Germinal center (tissue), 1 donor: ENCODE results near the gene DLL1.

Experiments
- DNase-seq: peaks from one replicate; pipeline ENCODE4 v3.0.0; 2012; ENCODE audit warnings: mixed read lengths, low spot score

DLL1 gene

DNA sequence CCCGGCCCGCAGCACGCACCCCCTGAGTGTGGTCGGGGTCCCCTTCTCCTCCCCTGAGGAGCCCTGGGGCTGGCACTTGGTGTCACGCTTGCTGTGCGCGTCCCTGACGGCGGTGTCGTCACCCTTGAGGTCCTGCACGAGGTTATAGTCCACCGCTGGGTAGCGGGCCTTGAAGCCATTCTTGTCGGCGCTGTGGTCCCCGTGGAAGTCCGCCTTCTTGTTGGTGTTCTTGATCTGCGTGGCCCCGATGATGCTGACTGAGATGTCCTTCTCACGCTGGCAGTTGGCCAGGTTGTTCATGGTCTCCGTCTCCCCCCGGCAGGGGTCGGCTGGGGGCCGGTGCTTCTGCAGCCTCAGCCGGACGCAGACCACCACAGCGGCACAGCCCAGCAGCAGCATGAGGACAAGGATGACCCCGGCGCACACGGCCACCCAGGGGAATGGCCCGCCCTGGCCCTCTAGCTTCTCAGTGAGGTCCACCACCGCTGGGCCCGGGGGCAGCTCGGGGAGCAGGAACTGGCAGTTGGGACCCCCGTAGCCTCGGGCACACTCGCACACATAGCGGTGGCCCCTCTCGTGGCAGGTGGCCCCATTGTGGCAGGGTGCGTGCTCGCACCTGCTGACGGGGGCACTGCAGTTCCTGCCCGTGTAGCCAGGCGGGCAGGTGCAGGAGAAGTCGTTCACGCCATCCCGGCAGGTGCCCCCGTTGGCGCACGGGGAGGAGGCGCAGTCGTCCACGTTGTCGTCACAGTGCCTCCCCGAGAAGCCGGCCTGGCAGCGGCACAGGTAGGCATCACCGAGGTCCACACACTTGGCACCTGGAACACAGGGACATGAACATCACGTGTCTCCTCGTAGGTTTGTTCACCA, 7.4 kb downstream of the DLL1 start:
- no peak for DNase-seq

DNA sequence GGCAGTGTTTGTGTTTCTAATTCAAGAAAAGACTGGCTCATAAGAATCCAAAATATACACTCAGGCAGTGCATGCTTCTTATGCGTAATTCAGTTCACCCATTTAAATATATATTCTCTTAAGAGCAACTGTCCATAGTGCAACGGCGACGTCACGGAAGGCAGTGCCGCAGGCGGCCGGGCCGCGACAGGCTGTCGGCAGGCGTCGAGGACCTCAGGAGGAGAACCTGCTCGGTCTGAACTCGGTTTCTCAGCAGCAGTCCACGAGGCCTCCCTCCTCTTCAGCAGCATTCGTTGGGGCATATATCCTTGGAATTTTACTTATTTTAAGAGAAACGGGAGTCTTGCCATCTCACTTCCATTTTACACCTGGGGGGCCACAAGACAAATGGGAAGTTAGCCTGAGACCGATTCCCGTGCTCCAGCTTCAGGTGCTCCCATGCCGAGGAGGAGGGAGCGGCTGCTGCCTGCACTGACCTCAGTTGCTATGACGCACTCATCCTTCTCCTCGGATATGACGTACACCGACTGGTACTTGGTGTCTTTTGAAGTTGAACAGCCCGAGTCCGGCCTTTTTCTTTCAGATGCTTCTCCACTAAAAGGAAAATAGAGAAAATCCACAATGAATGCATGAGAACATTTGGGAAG, 8.2 kb downstream of the DLL1 start:
- no peak for DNase-seq

DNA sequence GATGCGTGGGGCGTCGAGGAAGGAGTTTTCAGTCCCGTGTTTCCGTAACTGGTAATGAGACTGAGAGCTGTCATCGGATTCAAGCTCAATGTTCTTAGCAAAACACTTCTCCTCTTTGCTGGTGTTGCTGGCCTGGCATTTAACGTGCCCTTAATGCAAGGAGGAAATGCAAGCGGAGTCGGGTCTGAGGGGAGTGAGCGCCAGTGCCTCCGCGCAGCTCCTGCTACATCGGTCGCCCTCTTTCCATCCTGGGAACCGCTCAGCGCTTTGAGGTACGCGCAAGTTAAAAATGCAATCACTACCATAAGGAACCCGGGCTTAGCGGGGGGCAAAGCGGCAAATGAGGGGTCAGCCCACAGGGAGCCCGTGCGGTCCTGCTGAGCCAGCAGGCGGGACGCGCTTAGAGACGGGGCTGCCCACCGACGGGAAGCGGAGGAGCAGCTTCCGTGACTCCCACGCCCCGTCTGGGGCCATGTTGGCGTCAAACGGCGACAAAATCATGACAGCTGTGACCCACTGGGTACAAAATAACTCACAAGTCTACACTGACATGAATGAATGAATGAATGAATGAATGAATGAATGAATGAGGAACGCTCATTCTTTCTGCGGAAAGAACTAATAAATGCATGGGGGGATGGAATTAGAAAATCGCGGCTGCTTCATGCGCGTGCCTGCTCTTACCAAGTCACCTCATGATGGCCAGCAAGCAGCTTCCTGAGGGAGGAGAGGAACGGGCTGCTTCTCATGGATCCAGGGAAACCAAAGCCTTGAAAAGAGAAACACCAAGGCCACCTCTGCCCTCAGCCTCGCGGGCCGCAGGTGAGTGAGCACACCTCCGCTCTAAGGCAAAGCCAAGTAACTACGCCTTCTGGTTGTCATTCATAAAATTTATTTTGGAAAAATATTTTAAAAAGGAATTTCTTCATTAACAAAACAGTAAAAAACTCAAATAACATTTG, 9.3 kb downstream of the DLL1 start:
- DNase-seq: no peak

DNA sequence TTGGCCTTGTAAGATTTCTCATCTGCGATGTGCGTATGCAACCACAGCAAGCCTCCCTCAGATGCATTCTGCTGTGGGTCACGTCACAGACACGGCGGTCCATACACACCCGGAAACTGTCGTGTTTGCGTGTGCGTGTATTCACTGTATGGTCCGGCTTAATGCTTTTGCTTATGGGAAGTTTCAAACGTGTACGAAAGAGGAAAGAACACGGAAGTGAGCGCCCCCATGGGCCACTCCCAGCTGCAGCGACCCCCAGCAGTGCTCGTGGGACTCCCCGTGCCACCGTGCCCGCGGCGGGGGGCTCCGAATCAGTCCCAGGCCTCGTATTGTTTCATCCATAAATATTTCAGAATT, 10.2 kb downstream of the DLL1 start:
- no peak for DNase-seq

DNA sequence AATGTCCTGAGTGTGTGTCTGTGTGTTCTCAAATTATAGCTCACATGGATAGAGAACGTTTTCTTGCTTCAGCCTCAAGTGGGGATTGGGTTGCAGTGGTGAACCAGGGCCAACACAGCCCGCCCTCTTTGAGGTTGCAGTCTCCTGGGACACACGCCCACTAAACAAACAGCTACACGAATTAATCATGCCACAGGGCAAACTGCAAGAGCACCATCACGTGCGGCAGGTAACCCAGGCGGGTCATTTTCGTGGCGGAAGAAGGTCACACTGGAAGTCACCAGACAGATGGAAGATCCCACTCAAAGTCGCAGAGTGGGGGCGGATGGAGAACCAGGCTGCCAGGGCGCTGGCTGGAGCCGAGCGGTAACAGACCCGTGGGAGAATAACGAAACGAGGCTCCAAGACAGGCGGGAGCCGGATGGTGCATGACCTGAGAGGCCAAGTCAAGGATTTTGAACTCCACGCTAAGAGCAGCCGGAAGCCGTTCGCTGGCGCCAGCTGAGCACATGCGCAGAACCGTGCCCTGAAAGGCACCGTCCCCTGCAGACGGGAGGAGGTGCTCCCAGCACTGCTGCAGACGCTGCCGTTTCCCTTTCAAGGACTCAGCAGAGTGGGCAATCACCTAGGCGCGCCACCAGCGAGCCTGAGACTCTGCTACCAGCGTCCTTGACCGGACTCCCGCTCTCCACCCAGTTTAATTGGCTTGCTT, 10.7 kb downstream of the DLL1 start:
- peak; percentile 45 for DNase-seq

DNA sequence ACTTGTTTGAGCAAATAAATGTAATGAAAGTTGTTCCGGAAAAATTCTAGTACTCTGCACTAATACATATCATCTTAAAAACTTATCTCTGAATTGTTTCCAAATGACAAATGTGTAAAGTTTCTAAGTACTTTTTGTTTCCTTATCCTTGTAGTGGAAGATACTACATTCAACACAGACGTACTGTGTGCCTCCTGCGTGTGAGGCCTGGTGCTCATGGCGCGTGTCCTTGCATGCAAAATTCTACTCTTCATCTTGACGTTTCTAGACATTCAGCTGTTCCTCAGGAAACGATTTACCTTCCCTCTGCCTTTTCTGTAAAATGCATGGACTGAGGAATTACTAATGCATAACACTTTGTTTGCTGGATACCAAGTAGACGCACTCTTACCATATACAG, 11.5 kb downstream of the DLL1 start:
- no peak for DNase-seq

DNA sequence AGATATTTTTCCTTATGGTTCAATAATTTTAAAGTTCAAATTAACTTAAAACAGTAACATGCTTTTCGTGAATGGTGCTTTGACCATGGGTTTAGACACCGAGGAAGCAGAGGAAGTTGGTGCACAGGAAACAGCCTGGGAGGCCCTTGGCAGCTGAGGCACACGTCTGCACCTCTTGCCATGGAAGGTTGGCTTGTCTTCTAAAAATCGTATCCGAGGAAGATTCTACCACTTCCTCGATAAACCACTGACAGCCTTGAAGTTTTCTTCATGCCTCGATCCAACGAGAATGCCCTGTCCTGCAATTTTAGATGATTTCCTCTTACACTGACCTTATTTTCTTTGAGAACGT, 12.2 kb downstream of the DLL1 start:
- DNase-seq: no peak

DNA sequence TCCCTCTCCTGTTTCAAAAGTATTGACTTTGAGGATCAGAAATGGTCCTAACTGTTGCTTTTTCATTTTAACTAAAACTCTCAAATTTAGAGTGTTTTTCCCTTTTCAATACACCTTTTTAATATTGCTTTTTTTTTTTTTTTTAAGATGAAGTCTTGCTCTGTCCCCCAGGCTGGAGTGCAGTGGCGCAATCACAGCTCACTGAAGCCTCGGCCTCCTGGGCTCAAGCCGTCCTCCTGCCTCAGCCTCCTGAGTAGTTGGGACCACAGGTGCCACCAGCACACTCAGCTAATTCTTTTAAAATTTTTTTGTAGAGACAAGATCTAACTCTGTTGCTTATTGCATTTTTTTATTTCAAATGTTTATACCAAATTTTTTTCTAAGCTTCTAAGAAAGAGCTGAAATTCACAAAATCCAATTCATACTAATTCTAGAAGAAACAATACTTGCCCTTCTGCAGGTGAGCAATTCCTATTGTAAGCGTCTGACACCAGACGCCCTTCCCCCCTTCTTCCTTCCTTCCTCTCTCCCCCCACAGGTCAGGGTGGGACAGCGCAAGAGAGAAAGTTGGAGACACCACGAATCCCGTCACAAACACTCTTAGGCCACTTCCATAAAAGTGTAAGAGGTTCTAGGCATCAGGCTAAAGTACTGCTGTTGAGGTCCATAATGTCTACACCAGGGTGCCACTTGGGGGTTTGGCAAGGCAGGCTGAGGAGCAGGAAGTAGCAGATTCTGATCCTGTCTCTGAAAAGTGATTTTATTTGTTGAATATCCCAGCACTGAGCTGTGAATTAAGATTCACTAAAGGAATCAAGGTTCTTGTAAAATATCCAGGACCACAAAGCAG, 12.8 kb downstream of the DLL1 start:
- no peak for DNase-seq

DNA sequence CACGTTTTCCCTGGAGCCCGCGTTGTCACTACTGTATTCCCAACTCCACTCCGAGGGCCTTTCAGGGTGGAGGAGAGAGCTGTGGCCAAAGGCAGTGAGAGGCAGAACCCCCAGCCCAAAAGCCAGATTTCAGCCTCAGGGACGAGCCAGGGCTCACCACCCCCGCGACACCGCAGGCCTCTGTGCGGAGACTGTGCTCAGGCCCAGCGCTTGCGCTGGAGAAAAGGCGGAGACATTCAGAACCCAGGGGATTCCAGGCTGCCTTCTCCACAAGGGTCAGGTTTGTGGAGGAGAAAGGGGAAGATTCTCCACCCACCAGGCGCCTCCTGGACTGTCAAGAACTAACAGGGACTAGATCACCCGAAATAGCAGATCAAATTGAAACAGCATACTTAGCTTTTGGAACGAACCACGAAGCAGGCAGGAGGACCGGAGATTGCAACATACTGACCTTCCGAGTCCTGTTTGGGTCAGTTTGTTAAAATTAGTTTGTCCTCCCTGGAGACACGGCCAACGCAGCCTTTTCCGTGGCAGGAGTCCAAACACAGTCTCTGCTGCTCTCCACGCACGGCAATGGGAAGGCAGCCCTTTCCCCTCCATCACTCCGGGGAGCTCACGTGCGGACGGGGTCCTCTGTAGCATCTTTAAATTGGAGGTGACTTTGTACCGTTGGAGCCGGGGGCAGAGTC, 14.4 kb downstream of the DLL1 start:
- DNase-seq: no peak

DNA sequence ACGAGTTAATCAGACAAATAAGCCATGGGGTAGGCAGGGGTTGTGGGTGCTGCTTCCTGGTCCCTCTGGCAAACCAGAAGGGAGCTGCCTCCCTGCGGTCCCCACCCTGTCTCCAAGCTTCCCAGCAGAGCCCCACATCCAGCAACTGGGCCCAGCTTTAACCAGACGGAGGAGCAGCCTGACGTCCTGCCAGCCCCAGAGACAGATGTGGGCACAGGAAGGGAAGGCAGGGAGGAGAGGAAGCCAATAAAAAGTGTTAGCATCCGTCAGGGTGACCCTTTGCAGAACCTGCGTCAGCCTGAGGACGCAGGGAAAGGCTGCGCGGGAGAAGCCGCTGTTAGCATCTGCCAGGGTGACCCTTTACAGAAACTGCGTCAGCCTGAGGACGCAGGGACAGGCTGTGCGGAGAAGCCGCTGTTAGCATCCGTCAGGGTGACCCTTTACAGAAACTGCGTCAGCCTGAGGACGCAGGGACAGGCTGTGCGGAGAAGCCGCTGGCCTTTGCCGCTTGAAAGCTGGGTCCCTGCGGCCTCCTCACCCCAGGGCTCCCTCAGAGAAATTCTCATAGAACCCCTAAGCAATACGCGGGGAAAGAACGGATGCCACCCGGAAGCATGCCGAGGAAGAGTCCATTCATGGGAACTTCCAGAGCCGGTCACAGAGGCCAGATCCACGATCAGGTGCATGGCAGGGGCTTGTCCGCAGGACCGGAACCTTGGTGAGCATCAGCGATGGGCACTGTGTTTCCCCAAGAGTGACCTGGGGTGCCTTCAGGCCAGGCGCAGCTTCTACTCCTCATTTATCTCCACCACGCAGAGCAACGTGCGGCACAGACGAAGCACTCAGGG, 15.9 kb downstream of the DLL1 start:
- no peak for DNase-seq

DNA sequence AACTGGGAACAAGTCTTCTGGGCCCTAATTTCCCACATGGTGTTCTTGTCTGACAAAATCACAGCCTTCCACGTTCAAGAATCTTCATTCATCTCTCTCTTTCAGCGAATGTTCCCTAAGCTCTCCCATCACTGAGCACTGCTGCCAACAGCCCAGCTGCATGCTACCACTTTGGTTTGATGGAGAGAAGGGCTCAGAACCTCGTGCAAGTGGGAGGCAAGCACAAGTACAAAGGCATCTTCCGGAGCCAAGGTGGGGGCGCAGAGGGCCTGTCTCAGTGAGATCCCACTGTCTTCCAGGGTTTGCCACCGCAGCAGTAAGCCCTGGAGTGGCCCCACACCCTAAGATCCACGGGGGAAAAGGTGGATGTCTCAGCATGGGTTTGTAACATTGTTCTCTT, 17.2 kb downstream of the DLL1 start:
- DNase-seq: no peak

DNA sequence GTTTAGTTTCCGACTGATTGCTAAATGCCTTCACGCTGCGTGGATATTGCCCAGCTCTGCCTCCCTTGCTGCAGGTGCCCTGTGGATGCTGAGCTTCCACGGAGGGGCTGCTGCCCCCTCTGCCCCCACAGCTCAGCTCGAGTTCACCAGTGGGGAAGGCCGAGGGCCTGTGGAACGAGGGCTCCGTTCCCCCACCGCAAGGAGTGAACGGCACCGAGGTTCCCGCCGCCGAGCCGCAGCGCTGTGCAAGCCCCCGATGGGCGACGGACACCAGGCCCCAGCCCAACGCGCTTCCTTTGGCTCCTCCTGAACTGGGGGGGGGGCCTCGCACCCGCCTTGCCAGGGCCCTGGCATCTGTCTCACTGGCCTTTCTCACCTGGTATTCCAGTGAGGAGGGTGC, 17.7 kb downstream of the DLL1 start:
- no peak for DNase-seq

DNA sequence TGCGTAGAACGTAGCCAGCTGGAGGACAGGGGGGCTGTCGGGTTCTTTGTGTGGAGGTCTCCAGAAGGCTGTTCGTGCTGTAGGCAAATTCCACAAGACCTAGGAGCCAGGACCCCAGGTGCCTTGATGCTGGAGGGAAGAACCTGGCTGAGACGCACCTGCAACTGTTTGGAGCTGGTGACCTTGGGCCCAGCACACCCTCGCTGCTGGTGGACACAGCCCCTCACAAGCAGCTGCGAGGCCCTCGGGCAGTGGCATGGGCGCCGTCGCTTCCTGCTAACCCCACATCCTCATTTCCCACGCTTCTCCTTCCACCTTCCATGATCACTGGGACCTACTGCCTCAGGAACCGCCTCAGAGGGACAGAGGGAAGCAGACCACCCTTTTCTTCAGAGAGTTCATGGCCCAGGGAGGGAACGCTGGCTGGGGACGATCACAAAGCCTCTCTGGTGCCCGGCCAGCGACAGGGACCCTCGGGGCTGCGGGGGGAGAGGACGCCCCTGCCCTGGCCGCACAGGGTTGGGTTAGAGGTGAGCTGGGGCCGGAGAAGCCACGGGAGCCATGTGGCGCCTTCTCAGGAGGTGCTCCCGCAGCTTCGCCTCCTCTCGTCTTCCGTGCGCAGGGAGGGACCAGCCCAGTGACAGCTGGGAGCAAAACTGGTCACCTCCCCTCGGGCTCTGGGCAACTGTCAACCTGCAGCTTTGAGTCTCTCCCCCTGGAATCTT, 18.4 kb downstream of the DLL1 start:
- no peak for DNase-seq

DNA sequence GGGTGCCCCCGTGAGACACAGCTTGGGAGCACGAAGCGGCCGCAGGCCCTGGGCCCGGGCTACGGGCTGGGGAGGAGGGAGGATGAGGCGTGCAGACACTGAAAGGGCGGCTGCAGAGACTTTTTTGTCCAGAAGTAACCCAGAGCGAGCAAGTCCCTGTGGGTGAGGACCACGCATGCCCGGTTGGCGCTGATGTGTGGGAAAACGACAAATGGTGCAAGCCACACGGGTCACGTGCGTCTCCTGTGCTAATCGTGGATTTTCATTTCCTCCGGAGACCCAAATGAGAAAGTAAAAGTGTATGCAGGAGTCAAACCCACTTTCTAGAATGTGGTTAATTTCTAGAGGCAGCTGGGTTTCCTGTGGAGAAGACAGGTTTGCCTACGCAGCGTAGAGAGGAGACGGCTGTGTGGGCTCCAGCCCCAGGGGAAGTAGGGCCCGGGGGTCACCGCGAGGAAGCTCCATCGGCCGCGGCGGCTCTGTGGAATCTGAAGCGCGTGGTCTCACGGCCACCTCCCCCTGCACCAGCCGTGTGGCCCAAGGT, 19.0 kb downstream of the DLL1 start:
- DNase-seq: peak; percentile 75

DNA sequence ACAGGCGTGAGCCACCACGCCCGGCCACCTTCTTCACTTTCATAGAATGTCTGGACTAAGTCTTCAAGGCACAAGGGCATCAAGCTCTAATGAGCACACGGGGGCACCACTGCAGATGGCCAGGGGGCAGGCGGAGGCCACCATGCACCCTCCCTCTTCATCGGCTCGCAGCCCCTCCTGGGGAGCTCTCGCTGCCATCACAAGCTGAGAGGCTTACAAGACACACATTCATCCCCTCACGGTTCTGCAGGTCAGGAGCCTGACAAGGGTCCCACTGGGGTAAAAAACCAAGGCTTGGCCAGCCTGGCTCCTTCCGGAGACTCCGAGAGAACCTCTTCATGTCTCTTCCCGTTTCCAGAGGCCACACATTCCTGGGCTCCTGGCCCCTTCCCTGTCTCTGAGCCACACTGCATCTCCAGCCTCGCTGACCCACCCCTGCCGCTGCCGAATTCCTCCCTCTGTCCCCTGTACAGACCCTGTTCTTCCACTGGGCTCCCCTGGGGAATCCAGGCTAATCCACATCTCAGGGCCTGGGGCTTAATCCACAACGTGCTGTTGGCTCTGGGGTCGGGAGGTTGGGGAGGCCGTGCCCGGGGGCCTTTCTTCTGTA, 19.8 kb downstream of the DLL1 start:
- no peak for DNase-seq

DNA sequence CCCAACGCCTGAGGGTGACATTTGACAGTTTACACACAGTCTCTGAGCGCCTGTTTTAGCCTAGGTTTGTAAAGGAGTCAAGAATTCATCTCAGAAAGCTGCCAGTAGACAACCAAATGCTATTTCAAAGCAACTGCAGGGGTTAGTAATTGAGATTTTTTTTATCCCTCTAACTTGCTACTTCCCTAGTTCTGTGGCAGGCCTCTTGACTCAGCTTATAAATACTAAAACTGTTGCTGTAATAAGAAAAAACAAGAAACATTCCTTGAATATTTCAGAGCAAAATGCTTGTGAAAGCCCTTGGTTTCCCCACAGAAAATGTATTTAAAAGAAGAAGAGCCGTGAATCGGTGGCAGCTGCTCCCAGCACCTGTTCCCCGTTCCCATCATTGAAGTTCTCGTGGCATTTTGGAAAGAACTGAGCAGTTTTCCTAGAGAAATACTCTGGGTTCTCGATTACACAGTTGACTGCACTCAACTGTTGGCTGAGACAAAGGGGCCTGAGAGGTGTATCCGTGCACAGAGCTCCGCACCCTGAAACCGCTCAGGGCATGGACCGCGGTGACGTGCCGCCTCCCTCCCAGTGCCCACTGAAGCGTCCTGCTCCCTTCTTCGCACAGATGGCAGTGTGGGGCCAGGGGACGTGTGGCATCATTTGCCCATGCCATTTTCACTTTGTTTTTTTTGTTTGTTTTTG, 20.9 kb downstream of the DLL1 start:
- no peak for DNase-seq

DNA sequence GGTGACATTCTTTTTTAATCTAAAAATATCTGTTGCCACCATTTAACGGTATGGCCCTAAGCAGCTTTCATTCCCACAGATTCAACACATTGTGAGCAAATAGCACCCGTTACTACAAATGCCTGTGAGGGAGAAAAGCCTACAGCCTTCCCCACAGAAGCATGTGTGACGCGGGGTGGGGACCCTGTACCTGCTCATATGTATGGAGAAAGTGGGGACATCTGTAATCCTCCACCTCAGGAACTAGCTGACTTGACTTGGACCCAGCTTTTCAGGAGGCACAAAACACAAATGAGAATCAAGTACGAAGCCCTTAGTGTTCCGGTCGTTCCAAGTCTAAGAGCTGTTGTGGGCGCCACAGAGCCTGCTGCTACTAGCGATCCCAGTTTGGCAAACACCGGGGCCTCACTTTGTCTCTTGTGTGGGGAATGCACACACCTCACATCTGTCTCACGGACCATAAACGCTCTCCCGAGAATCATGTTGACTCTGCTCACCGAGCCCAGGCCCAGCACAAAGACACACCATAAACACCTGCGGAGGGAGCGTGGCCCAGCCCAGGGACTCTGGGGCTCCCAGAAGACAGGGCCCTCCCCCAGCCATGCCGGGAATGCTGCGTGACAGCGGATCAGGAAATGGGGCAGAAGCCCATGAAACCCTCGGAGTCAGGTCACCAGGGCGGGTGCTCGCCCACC, 21.6 kb downstream of the DLL1 start:
- DNase-seq: no peak
